ENCODE measurements around the gene SLC4A3. TPM values are rescaled to one million over a fixed set of nuclear protein-coding genes. Genes with fewer than 3 reads are reported as not detected.
A peak's percentile ranks its signal among the peaks of the same experiment; 100 is the strongest.

The SLC4A3 gene
- total RNA-seq, 1 donor from 2014 or later, result 0.88 TPM

- Mint-ChIP-seq H3K4me3 (peak overlapping the region; percentile 79), H3K36me3 (peaks cover 2% of the 10 kb centered on the region), H3K27ac (no peak overlapping the region), H3K27me3 (ENCODE audit: insufficient read depth, low read depth) (peaks cover 9% of the 10 kb centered on the region), H3K4me1 (peaks cover 7% of the 10 kb centered on the region), H3K9me3 (no peaks in the 10 kb centered on the region)
- Histone ChIP-seq H3K4me2 (peak overlapping the region; percentile 100), H3K4me1 (peaks cover 7% of the 10 kb centered on the region), H3K4me3 (peak overlapping the region; percentile 93), H3K36me3 (no peaks in the 10 kb centered on the region), H4K20me1 (ENCODE audit: low read depth) (peaks cover 5% of the 10 kb centered on the region), H3K9me3 (ENCODE audit: low read depth) (no peaks in the 10 kb centered on the region), H3K9ac (no peak overlapping the region), H3K27me3 (peaks cover 48% of the 10 kb centered on the region), H2AFZ (replicated peaks) (peak overlapping the region; percentile 96), H3F3A (ENCODE audit: low read depth) (peaks cover 10% of the 10 kb centered on the region), H3K79me2 (ENCODE audit: low read depth) (no peaks in the 10 kb centered on the region), H3K27ac (no peak overlapping the region)
- no peak for DNase-seq (ENCODE audit: low spot score)
- TF ChIP-seq EZH2phosphoT487 (IDR thresholded peaks at IDR 0.05) (no peak), EZH2 (IDR thresholded peaks at IDR 0.05) (no peak), CTCF (IDR thresholded peaks at IDR 0.05) (no peak)
These were observed 980 bp downstream of the SLC4A3 start for GRCh38 chr2:219628235-219628985.

- H3K4me3 Mint-ChIP-seq, result peak overlapping the region; percentile 79
- H3K27me3 Mint-ChIP-seq (ENCODE audit: insufficient read depth, low read depth), result peaks cover 9% of the 10 kb centered on the region
- H3K27me3 ChIP-seq, result peaks cover 45% of the 10 kb centered on the region
- no peak overlapping the region for H3K4me2 ChIP-seq
- TF ChIP-seq CTCF (IDR thresholded peaks at IDR 0.05), result no peak
- H4K20me1 ChIP-seq (ENCODE audit: low read depth), result peaks cover 5% of the 10 kb centered on the region
- H3K4me1 ChIP-seq, result peaks cover 7% of the 10 kb centered on the region
- H3K79me2 ChIP-seq (ENCODE audit: low read depth), result no peaks in the 10 kb centered on the region
- no peaks in the 10 kb centered on the region for H3K9me3 Mint-ChIP-seq
- no peak for DNase-seq (ENCODE audit: low spot score)
- H3K4me3 ChIP-seq, result no peak overlapping the region
- H3F3A ChIP-seq (ENCODE audit: low read depth), result peaks cover 10% of the 10 kb centered on the region
- no peak overlapping the region for H2AFZ ChIP-seq (replicated peaks)
- no peaks in the 10 kb centered on the region for H3K9me3 ChIP-seq (ENCODE audit: low read depth)
- no peaks in the 10 kb centered on the region for H3K36me3 ChIP-seq
- H3K4me1 Mint-ChIP-seq, result peaks cover 7% of the 10 kb centered on the region
- no peak overlapping the region for H3K9ac ChIP-seq
- no peak overlapping the region for H3K27ac ChIP-seq
- peaks cover 2% of the 10 kb centered on the region for H3K36me3 Mint-ChIP-seq
- H3K27ac Mint-ChIP-seq, result no peak overlapping the region
These were observed 1.8 kb downstream of the SLC4A3 start for GRCh38 chr2:219628986-219629901.

GRCh38 chr2:219629976-219630695, 2.7 kb downstream of the SLC4A3 start:
- Mint-ChIP-seq H3K27me3 (ENCODE audit: insufficient read depth, low read depth) (peaks cover 9% of the 10 kb centered on the region), H3K9me3 (no peaks in the 10 kb centered on the region), H3K4me3 (peak overlapping the region; percentile 57), H3K4me1 (peaks cover 7% of the 10 kb centered on the region), H3K27ac (no peak overlapping the region), H3K36me3 (peaks cover 2% of the 10 kb centered on the region)
- Histone ChIP-seq H3K9me3 (ENCODE audit: low read depth) (no peaks in the 10 kb centered on the region), H3K27me3 (peaks cover 36% of the 10 kb centered on the region), H3K9ac (no peak overlapping the region), H3F3A (ENCODE audit: low read depth) (peaks cover 10% of the 10 kb centered on the region), H3K4me3 (no peak overlapping the region), H2AFZ (replicated peaks) (no peak overlapping the region), H3K79me2 (ENCODE audit: low read depth) (no peaks in the 10 kb centered on the region), H3K4me1 (peaks cover 7% of the 10 kb centered on the region), H3K36me3 (no peaks in the 10 kb centered on the region), H4K20me1 (ENCODE audit: low read depth) (peaks cover 5% of the 10 kb centered on the region), H3K4me2 (no peak overlapping the region), H3K27ac (no peak overlapping the region)
- no peak for DNase-seq (ENCODE audit: low spot score)
- TF ChIP-seq EZH2phosphoT487 (IDR thresholded peaks at IDR 0.05) (no peak), EZH2 (IDR thresholded peaks at IDR 0.05) (no peak), CTCF (IDR thresholded peaks at IDR 0.05) (no peak)

All from neural progenitor cell (in vitro differentiated cells).